Measurements from ENCODE around the gene PLEKHG5. TPM values are rescaled to one million over a fixed set of nuclear protein-coding genes. Genes with fewer than 3 reads are reported as not detected.

Gene PLEKHG5
- total and polyA plus RNA-seq, 4 experiments from 2014 or later, result 1.7 to 11.8 (median 6.2) TPM

- H3K4me1 Mint-ChIP-seq, result peaks cover 3 to 20% (median 9%) of the 10 kb centered on the region in 4 donors
- intact Hi-C loops (cut with micrococcal nuclease), result no loop called here
- peaks cover 62% of the 10 kb centered on the region for H3K27me3 ChIP-seq (ENCODE audit: insufficient read depth, low read length)
- DNase-seq, result no peak
- POLR2A ChIA-PET (ENCODE audit: partially characterized antibody), result no interaction called here
- CTCF ChIA-PET (ENCODE audit: partially characterized antibody), result interaction anchor here (1.2 kb wide), 1 partner anchor 70 kb away, joined by 3 read pairs; no protein-coding TSS in a partner anchor
- H3K4me1 ChIP-seq (ENCODE audit: insufficient read depth, low read length), result peaks cover 23% of the 10 kb centered on the region
- no peaks in the 10 kb centered on the region for H3K9me3 ChIP-seq (ENCODE audit: control insufficient read depth in 1 of 2, low read length in 2 of 2)
- no peaks in the 10 kb centered on the region for H3K36me3 Mint-ChIP-seq
- H3K27me3 Mint-ChIP-seq, result peaks cover 50 to 55% of the 10 kb centered on the region in 2 donors
- peak overlapping the region in 3 of 8 donors; percentile 13 to 24 (median 21) for H3K4me3 Mint-ChIP-seq
- H3K27ac ChIP-seq (ENCODE audit: low read depth, low read length), result no peak overlapping the region
- no peaks in the 10 kb centered on the region for H3K9me3 Mint-ChIP-seq
- no peak overlapping the region for H3K27ac Mint-ChIP-seq
- no peaks in the 10 kb centered on the region for H3K36me3 ChIP-seq (ENCODE audit: insufficient read depth, low read length)
- H3K4me3 ChIP-seq (ENCODE audit: low read length in 2 of 2), result no peak overlapping the region
Measured at GRCh38 chr1:6417961-6418667, 73.4 kb downstream of the PLEKHG5 start.

Small RNA genes lying within 50 kb of the gene (microRNA-seq; reads per million reads assigned to microRNA genes)
- gene MIR4252 (ENCODE audit: borderline microRNAs expressed, borderline number of aligned reads, borderline replicate concordance), result not detected

Other genes starting within 250 kb of the PLEKHG5 start
- gene HES3, start 247.5 kb downstream of the PLEKHG5 start, total RNA-seq, result not detected
- gene HES3, start 247.5 kb downstream of the PLEKHG5 start, polyA plus RNA-seq, result not detected
- gene GPR153, start 230.6 kb downstream of the PLEKHG5 start, total RNA-seq, result under 1 TPM; 0.32 to 0.33 TPM
- not detected for gene GPR153, start 230.6 kb downstream of the PLEKHG5 start, polyA plus RNA-seq
- 1 to 10 TPM; 2.7 to 3.1 TPM for gene ACOT7, start 97.9 kb downstream of the PLEKHG5 start, total RNA-seq
- 1 to 10 TPM; 6.5 to 7.4 TPM for gene ACOT7, start 97.9 kb downstream of the PLEKHG5 start, polyA plus RNA-seq
- not detected for gene HES2, start 71.7 kb downstream of the PLEKHG5 start, total RNA-seq
- not detected for gene HES2, start 71.7 kb downstream of the PLEKHG5 start, polyA plus RNA-seq
- gene ESPN, start 66.9 kb downstream of the PLEKHG5 start, total RNA-seq, result 10 to 100 TPM; 10.9 to 13.5 TPM
- gene ESPN, start 66.9 kb downstream of the PLEKHG5 start, polyA plus RNA-seq, result 1 to 10 TPM in 1 of 2 donors, under 1 TPM in 1; 0.48 to 1.8 TPM
- 100 to 1,000 TPM; 392 to 415 TPM for gene TNFRSF25, start 25.5 kb downstream of the PLEKHG5 start, total RNA-seq
- 10 to 100 TPM; 28.9 to 60.7 TPM for gene TNFRSF25, start 25.5 kb downstream of the PLEKHG5 start, polyA plus RNA-seq
- 10 to 100 TPM; 59.9 to 60.9 TPM for gene NOL9, start 62.8 kb upstream of the PLEKHG5 start, total RNA-seq
- 10 to 100 TPM; 12.7 to 32.6 TPM for gene NOL9, start 62.8 kb upstream of the PLEKHG5 start, polyA plus RNA-seq
- gene TAS1R1, start 63.6 kb upstream of the PLEKHG5 start, total RNA-seq, result not detected
- gene TAS1R1, start 63.6 kb upstream of the PLEKHG5 start, polyA plus RNA-seq, result not detected
- gene ZBTB48, start 88.3 kb upstream of the PLEKHG5 start, total RNA-seq, result 10 to 100 TPM; 62.6 to 70.7 TPM
- 10 to 100 TPM; 18.4 to 23.9 TPM for gene ZBTB48, start 88.3 kb upstream of the PLEKHG5 start, polyA plus RNA-seq
- 10 to 100 TPM; 80.6 to 85.2 TPM for gene KLHL21, start 111.2 kb upstream of the PLEKHG5 start, total RNA-seq
- gene KLHL21, start 111.2 kb upstream of the PLEKHG5 start, polyA plus RNA-seq, result 10 to 100 TPM; 18.3 to 32.5 TPM
- gene PHF13, start 122.1 kb upstream of the PLEKHG5 start, total RNA-seq, result 10 to 100 TPM; 13.1 to 14.7 TPM
- gene PHF13, start 122.1 kb upstream of the PLEKHG5 start, polyA plus RNA-seq, result 1 to 10 TPM; 2.1 to 6.9 TPM
- 10 to 100 TPM; 29.5 to 34.5 TPM for gene THAP3, start 133.2 kb upstream of the PLEKHG5 start, total RNA-seq
- 10 to 100 TPM; 13.5 to 18.7 TPM for gene THAP3, start 133.2 kb upstream of the PLEKHG5 start, polyA plus RNA-seq
- gene DNAJC11, start 210.1 kb upstream of the PLEKHG5 start, total RNA-seq, result 10 to 100 TPM; 40.5 to 41.6 TPM
- 10 to 100 TPM; 10.5 to 22.9 TPM for gene DNAJC11, start 210.1 kb upstream of the PLEKHG5 start, polyA plus RNA-seq

Measured in CD4-positive, alpha-beta memory T cell (primary cell).